ENCODE data around the gene RAPSN.

The RAPSN gene

GRCh38 chr11:47488674-47489394, 39.9 kb upstream of the RAPSN start:
- no peak for TF ChIP-seq CTCF (conservative IDR thresholded peaks at IDR 0.05)
- H3K27ac ChIP-seq = no peak overlapping the region

DNA sequence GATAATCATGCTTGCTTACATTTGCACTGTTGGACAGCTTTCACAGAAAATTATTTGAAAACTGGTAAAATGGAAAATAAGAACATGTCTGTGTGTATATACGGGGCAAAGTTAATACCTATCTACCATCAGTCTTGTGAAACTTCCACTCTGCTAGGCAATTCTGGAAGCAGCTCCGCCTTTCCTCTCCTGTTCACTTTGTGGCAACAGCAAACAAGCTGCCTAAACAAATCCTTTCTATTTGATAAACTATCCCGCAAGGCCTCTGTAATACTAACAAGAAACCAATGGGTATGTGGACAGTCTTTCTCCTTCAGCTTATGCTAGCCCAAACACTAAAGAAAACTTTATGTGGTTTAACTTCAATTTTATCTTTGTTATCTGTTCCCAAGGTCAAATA, 39.2 kb upstream of the RAPSN start:
- H3K27ac ChIP-seq = no peak overlapping the region
- no peak for TF ChIP-seq CTCF (conservative IDR thresholded peaks at IDR 0.05)

GRCh38 chr11:47487421-47487820, 38.5 kb upstream of the RAPSN start:
- H3K27ac ChIP-seq = no peak overlapping the region
- TF ChIP-seq CTCF (conservative IDR thresholded peaks at IDR 0.05) = no peak

- H3K27ac ChIP-seq = no peak overlapping the region
- TF ChIP-seq CTCF (conservative IDR thresholded peaks at IDR 0.05) = no peak
Measured at GRCh38 chr11:47485107-47485506, 36.2 kb upstream of the RAPSN start.

DNA sequence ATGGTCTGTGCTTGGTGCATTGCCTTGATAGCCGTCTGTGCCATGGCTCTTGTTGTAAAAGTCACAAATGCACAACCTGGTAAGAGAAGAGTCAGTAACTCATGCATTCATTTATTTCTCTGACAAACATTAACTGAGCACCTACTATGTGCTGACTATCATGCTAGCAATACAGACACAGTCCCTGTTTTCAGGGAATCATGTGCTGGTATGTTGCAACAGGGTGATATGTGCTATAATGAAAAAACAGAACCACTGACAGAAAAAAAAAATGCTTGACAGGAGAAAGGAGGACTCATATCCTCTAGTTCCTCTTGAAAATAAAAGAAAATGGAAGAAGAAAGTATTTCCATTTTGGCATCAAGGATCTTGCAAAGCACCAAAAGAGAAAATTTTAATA, 34.5 kb upstream of the RAPSN start:
- no peak for TF ChIP-seq CTCF (conservative IDR thresholded peaks at IDR 0.05)
- no peak overlapping the region for H3K27ac ChIP-seq

DNA sequence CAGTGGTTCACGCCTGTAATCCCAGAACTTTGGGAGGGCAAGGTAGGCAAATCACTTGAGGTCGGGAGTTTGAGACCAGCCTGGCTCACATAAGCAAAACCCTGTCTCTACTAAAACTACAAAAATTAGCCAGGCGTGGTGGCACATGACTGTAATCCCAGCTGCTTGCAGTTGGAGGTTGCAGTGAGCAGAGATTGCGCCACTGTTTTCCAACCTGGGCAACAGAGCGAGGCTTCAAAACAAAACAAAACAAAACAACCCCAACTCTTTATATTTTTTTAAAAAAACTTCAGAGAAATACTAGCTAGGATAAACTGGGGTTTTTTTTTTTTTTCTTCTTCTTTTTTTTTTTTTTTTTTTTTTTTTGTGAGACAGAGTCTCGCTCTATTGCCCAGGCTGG, 31.8 kb upstream of the RAPSN start:
- no peak overlapping the region for H3K27ac ChIP-seq
- TF ChIP-seq CTCF (conservative IDR thresholded peaks at IDR 0.05) = no peak

GRCh38 chr11:47478651-47479329, 29.9 kb upstream of the RAPSN start:
- TF ChIP-seq CTCF (conservative IDR thresholded peaks at IDR 0.05) = no peak
- no peak overlapping the region for H3K27ac ChIP-seq

Data from VCaP (cell line).